Pancreas (tissue), 10 donors: ENCODE results near the gene LHFPL2. TPM values are rescaled to one million over a fixed set of nuclear protein-coding genes. Genes with fewer than 3 reads are reported as not detected.

Experiments
- ATAC-seq, 4 donors: fragments of 200-7000 bp; cut with Tn5 transposase; one replicate each; pipeline versions ENCODE4 v1.8.0 to v1.9.1; 2020; ENCODE audit warnings: mild to moderate bottlenecking in 4 of 4, moderate library complexity in 4 of 4
- DNase-seq, 6 donors: peaks; one replicate each; pipeline ENCODE4 v3.0.0-alpha.2; 2020
- FAIRE-seq: peaks from 2 replicates; lab custom pipeline; 2012; peaks lifted over from hg19 to GRCh38; lab: Jason Lieb, UNC
- H3K27ac ChIP-seq, 4 donors: fragments of 200-600 bp; sonication (generic); 1 replicate in 3 of 4; 2 replicates in 1 of 4; pipeline versions ENCODE4 v1.5.0 to v1.8.0; 2020
- H3K27me3 ChIP-seq, 4 donors: fragments of 200-600 bp; one replicate each; pipeline ENCODE4 v1.8.0; 2021
- H3K36me3 ChIP-seq, 3 donors: fragments of 200-600 bp; sonication (generic) in 1 of 3; one replicate each; pipeline versions ENCODE4 v1.5.0 to v1.8.0; 2020 to 2021
- H3K4me1 ChIP-seq, 3 donors: fragments of 200-600 bp; one replicate each; pipeline ENCODE4 v1.8.0; 2021
- H3K4me3 ChIP-seq, 4 donors: fragments of 200-600 bp; sonication (generic) in 2 of 4; one replicate each; pipeline versions ENCODE4 v1.5.0 to v1.8.0; 2020 to 2021
- H3K9me3 ChIP-seq, 4 donors: fragments of 200-600 bp; one replicate each; pipeline ENCODE4 v1.8.0; 2021
- WGBS, 2 donors: extraction: QIAGEN DNeasy Blood & Tissue Kit; methylation state at CpG; one replicate each; pipeline ENCODE4 v1.1.7; 2013; 5-methylcytosine and 5-hydroxymethylcytosine counted together
- intact Hi-C, 3 donors: fragments of 100-400 bp; cut with DNase I; formaldehyde crosslinking; loops; one replicate each; pipeline versions ENCODE4 v1.11.1 to v1.14.2; 2022
- polyA plus RNA-seq, 2 donors: library from polyadenylated mRNA; stranded (reverse); fragments of 200-250 nt; gene quantifications; one replicate each; pipeline ENCODE4 v1.2.3, GENCODE V29; 2013
- total RNA-seq, 6 donors: library from RNA; stranded (reverse); fragmentation: NEBNext Ultra II Directional in 4 of 6; extraction: Animal tissue kit (Norgen Biotek cat#: 25700) in 4 of 6; gene quantifications; one replicate each; pipeline versions ENCODE4 v1.2.1 to v1.2.4, GENCODE V29; 2021 to 2023
- TF ChIP-seq, protein P1 (sequence below), 4 donors: fragments of 200-600 bp; sonication (generic) in 3 of 4; IDR thresholded peaks; one replicate each; pipeline versions ENCODE4 v1.5.0 to v1.8.0; 2021; ENCODE audit warnings: antibody characterized with exemption in 4 of 4
- donor health status: healthy with polysubstance abuse.
- donor health status: DM: no; HTN: no; CAD: no; lungs with moderate emphysema.
- donor health status: DM: no; HTN: no; CAD: no.
- donor health status: control.
- donor health status: control.
- donor health status: Bipolar disorder and iron deficiency.
- donor health status: DM: yes; HTN: yes; CAD: no.
- donor health status: DM: no; HTN: no; CAD: no.
- donor health status: DM: no; HTN: no; CAD: no.
- donor health status: DM: yes; HTN: yes; CAD: no.

Gene LHFPL2
- total and polyA plus RNA-seq, 8 donors: 4.0 to 28.4 (median 13.0) TPM

DNA sequence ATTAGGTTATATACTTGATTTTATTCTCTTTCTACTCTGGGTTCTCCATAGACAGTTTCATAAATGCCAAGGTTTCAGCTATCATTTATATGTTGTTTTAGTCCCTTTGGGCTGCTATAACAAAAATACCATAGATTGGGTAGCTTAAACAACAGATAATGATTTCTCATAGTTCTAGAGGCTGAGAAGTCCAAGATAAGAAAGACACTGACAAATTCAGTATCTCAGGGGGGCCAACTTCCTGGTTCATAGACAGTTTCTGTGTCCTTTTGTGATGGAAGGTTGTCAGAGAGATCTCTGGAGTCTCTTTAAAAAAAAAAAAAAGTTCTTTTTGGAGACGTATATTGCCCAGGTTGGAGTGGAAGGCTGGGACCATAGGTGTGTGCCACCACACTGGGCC, 174.8 kb downstream of the LHFPL2 start:
- DNase-seq (no peak), ATAC-seq (no peak), FAIRE-seq (no peak)
- intact Hi-C loops: no loop called here
- Histone ChIP-seq H3K27me3 (no peaks in the 10 kb centered on the region), H3K4me1 (no peaks in the 10 kb centered on the region), H3K9me3 (peaks cover 0 to 3% (median 0%) of the 10 kb centered on the region in 4 donors), H3K4me3 (no peak overlapping the region), H3K27ac (no peak overlapping the region), H3K36me3 (no peaks in the 10 kb centered on the region)
- WGBS, 2 donors: 92 to 100% methylated on average over 1 of the region's 1 CpG
- TF ChIP-seq, protein P1, sequence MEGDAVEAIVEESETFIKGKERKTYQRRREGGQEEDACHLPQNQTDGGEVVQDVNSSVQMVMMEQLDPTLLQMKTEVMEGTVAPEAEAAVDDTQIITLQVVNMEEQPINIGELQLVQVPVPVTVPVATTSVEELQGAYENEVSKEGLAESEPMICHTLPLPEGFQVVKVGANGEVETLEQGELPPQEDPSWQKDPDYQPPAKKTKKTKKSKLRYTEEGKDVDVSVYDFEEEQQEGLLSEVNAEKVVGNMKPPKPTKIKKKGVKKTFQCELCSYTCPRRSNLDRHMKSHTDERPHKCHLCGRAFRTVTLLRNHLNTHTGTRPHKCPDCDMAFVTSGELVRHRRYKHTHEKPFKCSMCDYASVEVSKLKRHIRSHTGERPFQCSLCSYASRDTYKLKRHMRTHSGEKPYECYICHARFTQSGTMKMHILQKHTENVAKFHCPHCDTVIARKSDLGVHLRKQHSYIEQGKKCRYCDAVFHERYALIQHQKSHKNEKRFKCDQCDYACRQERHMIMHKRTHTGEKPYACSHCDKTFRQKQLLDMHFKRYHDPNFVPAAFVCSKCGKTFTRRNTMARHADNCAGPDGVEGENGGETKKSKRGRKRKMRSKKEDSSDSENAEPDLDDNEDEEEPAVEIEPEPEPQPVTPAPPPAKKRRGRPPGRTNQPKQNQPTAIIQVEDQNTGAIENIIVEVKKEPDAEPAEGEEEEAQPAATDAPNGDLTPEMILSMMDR (IDR thresholded peaks at IDR 0.05): no peak

DNA sequence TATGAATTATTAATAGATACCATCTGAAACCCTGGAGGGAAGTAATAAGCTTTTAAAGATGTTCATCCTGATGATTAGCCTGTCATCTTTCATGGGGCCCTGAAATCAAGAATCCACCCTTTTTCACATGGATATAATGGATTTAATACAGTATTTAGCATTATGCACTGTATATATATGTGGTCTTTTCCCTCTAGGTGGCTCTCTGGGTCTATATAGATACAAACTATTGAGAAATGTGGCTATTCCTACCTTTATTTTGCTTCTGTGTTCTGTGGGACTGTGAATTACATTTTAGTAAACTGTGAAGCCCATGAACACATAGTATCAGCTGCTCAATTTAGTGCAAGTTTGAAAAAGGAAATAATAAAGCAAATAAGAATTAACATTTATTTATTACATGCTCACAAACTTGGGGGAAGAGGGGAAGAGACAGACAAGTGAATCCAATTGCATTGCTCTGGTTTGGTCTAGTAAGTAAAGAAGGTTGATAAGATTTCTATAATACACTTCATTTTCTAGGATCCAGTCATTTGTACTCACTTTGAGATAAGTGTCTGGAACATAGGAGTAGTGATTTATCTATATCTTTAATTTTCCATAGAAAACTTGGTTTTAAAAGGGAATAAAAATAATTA, 176.0 kb downstream of the LHFPL2 start:
- FAIRE-seq (no peak), DNase-seq (no peak), ATAC-seq (peak in 2 of 4 donors; percentile 40 to 56)
- Histone ChIP-seq H3K9me3 (no peaks in the 10 kb centered on the region), H3K27ac (no peak overlapping the region), H3K36me3 (no peaks in the 10 kb centered on the region), H3K4me1 (no peaks in the 10 kb centered on the region), H3K27me3 (no peaks in the 10 kb centered on the region), H3K4me3 (no peak overlapping the region)
- intact Hi-C loops: no loop called here
- TF ChIP-seq, protein P1 (IDR thresholded peaks at IDR 0.05): no peak

DNA sequence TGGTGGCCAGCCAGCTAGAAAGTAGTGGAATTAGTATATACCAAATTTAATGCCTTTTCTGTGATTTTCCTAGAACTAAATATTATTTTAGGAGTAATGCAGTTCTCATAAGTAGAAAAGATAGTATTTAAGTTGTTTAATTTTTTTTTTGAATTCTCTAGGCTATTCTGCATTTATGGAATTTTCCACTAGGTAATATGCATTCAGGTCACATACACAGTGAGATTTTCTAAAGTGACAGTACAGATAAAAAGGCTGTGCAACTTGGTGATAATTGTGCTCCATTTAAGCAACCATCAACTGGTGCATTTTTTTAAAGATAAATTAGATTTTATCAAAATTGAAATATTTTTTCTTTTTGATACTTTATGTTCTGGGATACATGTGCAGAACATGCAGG, 176.7 kb downstream of the LHFPL2 start:
- Histone ChIP-seq H3K36me3 (no peaks in the 10 kb centered on the region), H3K4me1 (no peaks in the 10 kb centered on the region), H3K27me3 (no peaks in the 10 kb centered on the region), H3K27ac (no peak overlapping the region), H3K4me3 (no peak overlapping the region), H3K9me3 (no peaks in the 10 kb centered on the region)
- intact Hi-C loops: no loop called here
- FAIRE-seq (no peak), ATAC-seq (no peak), DNase-seq (no peak)
- TF ChIP-seq, protein P1 (IDR thresholded peaks at IDR 0.05): no peak

DNA sequence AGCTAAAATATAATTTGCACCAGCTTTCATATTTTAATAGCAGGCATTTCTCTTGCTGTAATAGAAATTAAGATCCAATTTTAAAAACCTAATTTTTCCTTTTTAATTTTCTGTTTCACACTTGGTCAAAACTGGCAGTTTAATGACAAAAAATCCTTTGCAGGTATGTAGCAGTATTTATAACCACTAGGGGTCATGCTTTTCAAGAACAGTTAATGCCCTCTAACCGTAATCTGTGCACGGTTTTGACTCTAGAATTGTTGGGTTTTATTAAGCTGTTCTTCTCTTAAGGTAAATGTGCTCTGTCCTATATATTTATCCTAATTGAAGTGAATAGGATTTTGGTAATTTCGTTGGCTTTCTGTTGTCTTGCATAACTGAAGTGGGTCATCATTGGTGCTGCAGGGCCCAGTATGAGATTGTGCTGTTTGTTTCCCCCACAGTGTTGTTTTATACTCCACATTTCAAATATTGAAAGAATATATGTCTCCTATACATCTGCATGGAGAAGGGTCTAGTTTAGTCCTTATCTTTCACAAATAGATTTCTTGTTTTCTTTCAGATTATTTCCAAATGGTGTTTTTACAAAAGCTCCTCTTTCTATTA, 180.7 kb downstream of the LHFPL2 start:
- FAIRE-seq (peak; percentile 94), ATAC-seq (peak; percentile 58 to 87 (median 82)), DNase-seq (no peak)
- Histone ChIP-seq H3K27me3 (no peaks in the 10 kb centered on the region), H3K27ac (no peak overlapping the region), H3K9me3 (no peaks in the 10 kb centered on the region), H3K4me3 (no peak overlapping the region), H3K36me3 (no peaks in the 10 kb centered on the region), H3K4me1 (no peaks in the 10 kb centered on the region)
- TF ChIP-seq, protein P1 (IDR thresholded peaks at IDR 0.05): peak; percentile 44 to 71 (median 64)
- intact Hi-C loops: loop anchor here in 1 of 3 donors (10.0 kb wide), 1 partner anchor 417 kb away; no protein-coding TSS in a partner anchor
- WGBS, 2 donors: 12 to 22% methylated on average over 3 of the region's 3 CpGs

DNA sequence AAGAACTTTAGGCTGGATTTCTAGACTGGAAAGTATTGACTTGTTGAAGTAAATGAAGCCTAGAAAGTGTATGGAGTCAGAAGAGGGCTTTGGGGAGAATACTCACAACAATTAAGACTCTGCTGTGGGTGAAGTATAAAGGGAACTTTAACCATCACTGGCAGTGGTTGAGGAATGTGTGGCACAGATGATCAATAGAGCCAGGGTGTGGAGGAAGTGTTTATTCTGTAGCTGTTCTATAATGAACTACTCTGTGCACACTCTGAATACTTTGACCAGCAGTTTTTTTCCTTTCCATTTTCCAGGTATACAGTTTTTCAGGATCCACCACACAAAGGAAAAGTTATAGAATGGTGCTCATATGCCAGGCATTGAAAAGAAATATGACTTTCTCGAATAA, 181.4 kb downstream of the LHFPL2 start:
- intact Hi-C loops: loop anchor here in 1 of 3 donors (10.0 kb wide), 1 partner anchor 418 kb away; no protein-coding TSS in a partner anchor
- Histone ChIP-seq H3K4me3 (no peak overlapping the region), H3K4me1 (no peaks in the 10 kb centered on the region), H3K36me3 (no peaks in the 10 kb centered on the region), H3K9me3 (no peaks in the 10 kb centered on the region), H3K27me3 (no peaks in the 10 kb centered on the region), H3K27ac (no peak overlapping the region)
- no peak for FAIRE-seq
- 95% methylated on average over 1 of the region's 1 CpG for WGBS, 2 donors
- peak in 1 of 4 donors; percentile 27 for ATAC-seq
- no peak for DNase-seq
- TF ChIP-seq, protein P1 (IDR thresholded peaks at IDR 0.05): no peak
